Hepatocyte (in vitro differentiated cells): Measurements from ENCODE around the gene IL24.

ENCODE experiments used
- EZH2 ChIP-seq: fragments of 200-600 bp; sonication (generic); IDR thresholded peaks from 2 replicates; pipeline ENCODE4 v1.6.1; 2016; ENCODE audit warnings: antibody characterized with exemption, mild to moderate bottlenecking, borderline replicate concordance
- TF ChIP-seq, protein P1 (sequence below): fragments of 200-600 bp; sonication (generic); IDR thresholded peaks from 2 replicates; pipeline ENCODE4 v1.5.1; 2016; ENCODE audit warnings: antibody characterized with exemption, mild to moderate bottlenecking; ENCODE audit not compliant: poor library complexity

DNA sequence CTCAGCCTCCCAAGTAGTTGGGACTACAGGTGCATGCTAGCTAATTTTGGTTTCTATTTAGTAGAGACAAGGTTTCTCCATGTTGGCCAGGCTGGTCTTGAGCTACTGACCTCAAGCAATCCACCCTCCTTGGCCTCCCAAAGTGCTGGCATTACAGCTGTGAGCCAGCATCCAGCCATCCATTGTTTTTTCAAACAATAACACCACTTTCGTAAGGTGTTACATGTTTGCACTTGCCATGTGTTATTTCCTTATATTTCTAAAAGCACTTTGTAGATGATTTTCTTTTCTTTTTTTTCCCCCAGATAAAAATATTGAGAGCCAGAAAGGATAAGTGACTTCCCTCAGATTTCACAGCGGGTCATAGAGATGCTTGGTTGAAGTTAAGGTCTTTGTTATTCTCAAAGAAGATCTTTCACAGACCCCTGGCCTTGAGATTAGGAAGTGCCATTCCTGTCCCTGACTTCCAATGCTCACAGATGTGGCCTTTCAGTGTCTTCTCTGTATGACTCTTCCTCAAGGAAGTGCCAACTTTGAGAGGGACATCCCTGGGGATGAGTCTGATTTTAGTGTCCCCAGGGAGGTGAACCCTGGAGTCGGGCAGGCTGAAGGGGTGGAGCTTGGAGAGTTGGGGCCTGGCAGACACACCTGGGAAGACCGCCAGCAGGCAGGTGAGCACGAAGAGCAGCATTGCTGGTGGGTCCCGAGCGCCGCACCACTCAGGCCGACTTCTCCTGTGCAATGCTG is 42.8 kb downstream of the IL24 start:
- TF ChIP-seq, protein P1, sequence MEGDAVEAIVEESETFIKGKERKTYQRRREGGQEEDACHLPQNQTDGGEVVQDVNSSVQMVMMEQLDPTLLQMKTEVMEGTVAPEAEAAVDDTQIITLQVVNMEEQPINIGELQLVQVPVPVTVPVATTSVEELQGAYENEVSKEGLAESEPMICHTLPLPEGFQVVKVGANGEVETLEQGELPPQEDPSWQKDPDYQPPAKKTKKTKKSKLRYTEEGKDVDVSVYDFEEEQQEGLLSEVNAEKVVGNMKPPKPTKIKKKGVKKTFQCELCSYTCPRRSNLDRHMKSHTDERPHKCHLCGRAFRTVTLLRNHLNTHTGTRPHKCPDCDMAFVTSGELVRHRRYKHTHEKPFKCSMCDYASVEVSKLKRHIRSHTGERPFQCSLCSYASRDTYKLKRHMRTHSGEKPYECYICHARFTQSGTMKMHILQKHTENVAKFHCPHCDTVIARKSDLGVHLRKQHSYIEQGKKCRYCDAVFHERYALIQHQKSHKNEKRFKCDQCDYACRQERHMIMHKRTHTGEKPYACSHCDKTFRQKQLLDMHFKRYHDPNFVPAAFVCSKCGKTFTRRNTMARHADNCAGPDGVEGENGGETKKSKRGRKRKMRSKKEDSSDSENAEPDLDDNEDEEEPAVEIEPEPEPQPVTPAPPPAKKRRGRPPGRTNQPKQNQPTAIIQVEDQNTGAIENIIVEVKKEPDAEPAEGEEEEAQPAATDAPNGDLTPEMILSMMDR = no peak
- TF ChIP-seq EZH2 = no peak
